ENCODE data around the gene NPBWR2. TPM values are rescaled to one million over a fixed set of nuclear protein-coding genes. Genes with fewer than 3 reads are reported as not detected.

NPBWR2 gene
- total RNA-seq, 1 experiment from 2014 or later = not detected

DNA sequence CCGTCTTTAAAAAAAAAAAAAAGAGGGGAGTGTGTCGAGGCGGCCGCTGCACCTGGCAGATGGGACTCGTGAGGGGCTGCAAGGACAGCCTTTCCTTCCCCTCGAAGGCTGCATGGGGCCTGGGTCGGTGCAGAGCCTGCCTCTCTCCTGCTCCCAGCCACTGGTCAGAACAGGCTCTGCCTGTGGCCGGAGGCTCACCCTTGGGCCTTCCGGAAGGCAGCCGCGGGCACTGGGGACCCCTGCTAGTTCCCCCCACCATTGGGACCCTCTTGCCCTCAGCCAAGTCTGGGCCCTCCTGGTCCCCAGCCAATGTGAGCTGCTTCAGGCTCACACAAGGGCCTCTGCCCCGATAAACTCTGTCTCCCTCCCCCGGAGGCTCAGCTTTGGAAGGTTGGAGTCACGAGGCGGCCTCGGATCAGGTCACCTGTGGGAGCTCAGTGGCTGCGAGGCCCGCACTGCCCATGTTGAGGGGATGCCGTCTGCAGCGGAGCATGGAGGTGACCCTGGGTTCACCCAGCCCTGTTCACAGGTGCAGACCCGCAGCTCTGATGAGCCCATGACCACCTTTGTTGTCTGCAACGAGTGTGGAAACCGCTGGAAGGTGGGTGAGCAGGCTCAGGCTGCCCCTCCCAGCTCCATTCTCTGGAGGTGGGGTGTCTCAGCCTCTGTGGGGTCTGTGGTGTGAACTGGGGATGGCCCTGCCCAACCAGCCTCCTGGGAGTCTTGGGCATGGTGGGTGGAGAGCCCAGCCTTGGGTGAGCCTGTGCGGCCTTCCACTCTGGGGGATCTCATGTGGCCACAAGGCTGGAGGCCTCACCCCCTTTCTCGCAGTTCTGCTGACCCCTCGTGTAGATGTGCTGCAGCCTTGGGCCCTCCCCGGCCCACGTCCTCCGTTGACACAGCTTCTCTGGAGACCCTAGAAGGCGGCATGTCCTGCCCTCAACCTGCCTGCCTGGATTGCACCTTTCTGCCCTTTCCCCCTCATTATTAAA, 35.7 kb downstream of the NPBWR2 start (continued):
- no peak for TF ChIP-seq ZFX (IDR thresholded peaks at IDR 0.05)
- TF ChIP-seq EGR1 (IDR thresholded peaks at IDR 0.05; ENCODE audit: low read depth) = no peak
- TF ChIP-seq FOSL1 (IDR thresholded peaks at IDR 0.05; ENCODE audit: low read depth) = no peak
- no peak for TF ChIP-seq RAD21 (IDR thresholded peaks at IDR 0.05; ENCODE audit: low read depth)
- TF ChIP-seq, protein P1, sequence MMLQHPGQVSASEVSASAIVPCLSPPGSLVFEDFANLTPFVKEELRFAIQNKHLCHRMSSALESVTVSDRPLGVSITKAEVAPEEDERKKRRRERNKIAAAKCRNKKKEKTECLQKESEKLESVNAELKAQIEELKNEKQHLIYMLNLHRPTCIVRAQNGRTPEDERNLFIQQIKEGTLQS (IDR thresholded peaks at IDR 0.05) = no peak
- no peak for TF ChIP-seq SIN3A (IDR thresholded peaks at IDR 0.05; ENCODE audit: low read depth)

DNA sequence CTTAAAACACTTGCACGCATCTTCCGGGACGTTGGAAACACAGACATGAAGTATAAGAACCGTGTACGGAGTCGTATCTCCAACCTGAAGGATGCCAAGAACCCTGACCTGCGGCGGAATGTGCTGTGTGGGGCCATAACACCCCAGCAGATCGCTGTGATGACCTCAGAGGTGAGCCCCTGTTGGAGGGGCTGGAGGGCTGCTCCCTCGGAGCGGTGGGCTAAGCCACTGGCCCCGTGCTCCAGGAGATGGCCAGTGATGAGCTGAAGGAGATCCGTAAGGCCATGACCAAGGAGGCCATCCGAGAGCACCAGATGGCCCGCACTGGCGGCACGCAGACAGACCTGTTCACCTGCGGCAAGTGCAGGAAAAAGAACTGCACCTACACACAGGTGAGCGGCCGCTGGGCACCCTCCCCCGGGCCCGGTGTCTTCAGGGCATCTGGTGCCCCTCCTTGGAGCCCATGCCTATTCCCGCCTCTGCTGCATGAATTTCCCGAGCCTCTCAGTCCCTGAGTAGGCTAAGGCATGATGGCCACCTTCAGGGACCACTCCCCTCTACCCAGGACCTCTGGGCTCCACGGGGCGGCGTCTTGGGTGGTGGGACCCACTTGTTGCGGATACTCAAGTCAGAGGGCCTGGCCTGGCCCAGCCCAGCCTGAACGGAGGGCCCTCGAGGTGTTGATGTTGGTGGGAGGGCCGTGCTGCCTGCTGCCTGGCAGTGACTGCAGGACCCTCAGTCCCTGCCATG, 36.9 kb downstream of the NPBWR2 start:
- no peak overlapping the region for H3K4me3 ChIP-seq (replicated peaks in 1 of 2; ENCODE audit: low read depth in 1 of 2, low read length in 2 of 2)
- no peak overlapping the region for H3K27ac ChIP-seq (ENCODE audit: low read depth, low read length)
- no TSS peak for BruUV-seq (replicated peaks)
- no peak overlapping the region for H3K9ac ChIP-seq (ENCODE audit: low read length)
- ATAC-seq = no peak
- H3K4me2 ChIP-seq (ENCODE audit: low read length) = no peak overlapping the region
- no peak overlapping the region for H2AFZ ChIP-seq (ENCODE audit: low read depth, low read length, poor library complexity, severe bottlenecking)
- TF ChIP-seq SP1 (IDR thresholded peaks at IDR 0.05; ENCODE audit: low read depth) (no peak), SIN3A (IDR thresholded peaks at IDR 0.05; ENCODE audit: low read depth) (no peak), TCF7L2 (IDR thresholded peaks at IDR 0.05; ENCODE audit: borderline replicate concordance, extremely low read depth, insufficient read depth, insufficient read length) (no peak), CEBPB (IDR thresholded peaks at IDR 0.05; ENCODE audit: low read depth) (no peak), POLR2A (IDR thresholded peaks at IDR 0.05; ENCODE audit: borderline replicate concordance, extremely low read depth, insufficient read depth, insufficient read length) (no peak), EZH2 (IDR thresholded peaks at IDR 0.05) (no peak)
- TF ChIP-seq, protein P2, sequence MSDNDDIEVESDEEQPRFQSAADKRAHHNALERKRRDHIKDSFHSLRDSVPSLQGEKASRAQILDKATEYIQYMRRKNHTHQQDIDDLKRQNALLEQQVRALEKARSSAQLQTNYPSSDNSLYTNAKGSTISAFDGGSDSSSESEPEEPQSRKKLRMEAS (IDR thresholded peaks at IDR 0.05) = no peak
- TF ChIP-seq, protein P3, sequence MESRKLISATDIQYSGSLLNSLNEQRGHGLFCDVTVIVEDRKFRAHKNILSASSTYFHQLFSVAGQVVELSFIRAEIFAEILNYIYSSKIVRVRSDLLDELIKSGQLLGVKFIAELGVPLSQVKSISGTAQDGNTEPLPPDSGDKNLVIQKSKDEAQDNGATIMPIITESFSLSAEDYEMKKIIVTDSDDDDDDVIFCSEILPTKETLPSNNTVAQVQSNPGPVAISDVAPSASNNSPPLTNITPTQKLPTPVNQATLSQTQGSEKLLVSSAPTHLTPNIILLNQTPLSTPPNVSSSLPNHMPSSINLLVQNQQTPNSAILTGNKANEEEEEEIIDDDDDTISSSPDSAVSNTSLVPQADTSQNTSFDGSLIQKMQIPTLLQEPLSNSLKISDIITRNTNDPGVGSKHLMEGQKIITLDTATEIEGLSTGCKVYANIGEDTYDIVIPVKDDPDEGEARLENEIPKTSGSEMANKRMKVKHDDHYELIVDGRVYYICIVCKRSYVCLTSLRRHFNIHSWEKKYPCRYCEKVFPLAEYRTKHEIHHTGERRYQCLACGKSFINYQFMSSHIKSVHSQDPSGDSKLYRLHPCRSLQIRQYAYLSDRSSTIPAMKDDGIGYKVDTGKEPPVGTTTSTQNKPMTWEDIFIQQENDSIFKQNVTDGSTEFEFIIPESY (IDR thresholded peaks at IDR 0.05; ENCODE audit: extremely low read depth, insufficient replicate concordance, low read length) = no peak
- TF ChIP-seq, protein P4, sequence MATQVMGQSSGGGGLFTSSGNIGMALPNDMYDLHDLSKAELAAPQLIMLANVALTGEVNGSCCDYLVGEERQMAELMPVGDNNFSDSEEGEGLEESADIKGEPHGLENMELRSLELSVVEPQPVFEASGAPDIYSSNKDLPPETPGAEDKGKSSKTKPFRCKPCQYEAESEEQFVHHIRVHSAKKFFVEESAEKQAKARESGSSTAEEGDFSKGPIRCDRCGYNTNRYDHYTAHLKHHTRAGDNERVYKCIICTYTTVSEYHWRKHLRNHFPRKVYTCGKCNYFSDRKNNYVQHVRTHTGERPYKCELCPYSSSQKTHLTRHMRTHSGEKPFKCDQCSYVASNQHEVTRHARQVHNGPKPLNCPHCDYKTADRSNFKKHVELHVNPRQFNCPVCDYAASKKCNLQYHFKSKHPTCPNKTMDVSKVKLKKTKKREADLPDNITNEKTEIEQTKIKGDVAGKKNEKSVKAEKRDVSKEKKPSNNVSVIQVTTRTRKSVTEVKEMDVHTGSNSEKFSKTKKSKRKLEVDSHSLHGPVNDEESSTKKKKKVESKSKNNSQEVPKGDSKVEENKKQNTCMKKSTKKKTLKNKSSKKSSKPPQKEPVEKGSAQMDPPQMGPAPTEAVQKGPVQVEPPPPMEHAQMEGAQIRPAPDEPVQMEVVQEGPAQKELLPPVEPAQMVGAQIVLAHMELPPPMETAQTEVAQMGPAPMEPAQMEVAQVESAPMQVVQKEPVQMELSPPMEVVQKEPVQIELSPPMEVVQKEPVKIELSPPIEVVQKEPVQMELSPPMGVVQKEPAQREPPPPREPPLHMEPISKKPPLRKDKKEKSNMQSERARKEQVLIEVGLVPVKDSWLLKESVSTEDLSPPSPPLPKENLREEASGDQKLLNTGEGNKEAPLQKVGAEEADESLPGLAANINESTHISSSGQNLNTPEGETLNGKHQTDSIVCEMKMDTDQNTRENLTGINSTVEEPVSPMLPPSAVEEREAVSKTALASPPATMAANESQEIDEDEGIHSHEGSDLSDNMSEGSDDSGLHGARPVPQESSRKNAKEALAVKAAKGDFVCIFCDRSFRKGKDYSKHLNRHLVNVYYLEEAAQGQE (IDR thresholded peaks at IDR 0.05; ENCODE audit: low read depth) = no peak
- no peaks in the 10 kb centered on the region for H3K9me2 ChIP-seq (ENCODE audit: insufficient read depth)
- H4K20me1 ChIP-seq (ENCODE audit: insufficient read depth) = no peaks in the 10 kb centered on the region
- no peak for DNase-seq (ENCODE audit: low read depth, low spot score)
- H3K27me3 ChIP-seq (ENCODE audit: insufficient read depth, low read length) = no peaks in the 10 kb centered on the region
- H3K79me2 ChIP-seq (ENCODE audit: insufficient read depth, low read length) = no peaks in the 10 kb centered on the region
- H3K9me3 ChIP-seq (ENCODE audit: control insufficient read depth in 1 of 2, insufficient read depth in 1 of 2, low read depth in 1 of 2, low read length in 2 of 2) = no peaks in the 10 kb centered on the region
- ChIA-PET RAD21 (ENCODE audit: low non-redundant PET in 1 of 2, low total read pairs in 2 of 2, uncharacterized antibody in 2 of 2, unreplicated experiment in 2 of 2) (no interaction called here), CTCF (interaction anchor here (1.0 to 2.2 kb wide), 2 partner anchors 13 to 31 kb away, joined by 3 to 12 read pairs; partner anchors contain the start of gene LKAAEAR1), POLR2A (no interaction called here)
- intact Hi-C loops (cut with micrococcal nuclease) = no loop called here
- H3K36me3 ChIP-seq (ENCODE audit: control insufficient read depth in 1 of 2, insufficient read depth in 2 of 2, low read length in 2 of 2) = no peaks in the 10 kb centered on the region
- peaks cover 21 to 22% of the 10 kb centered on the region in 2 experiments for H3K4me1 ChIP-seq (ENCODE audit: control insufficient read depth in 1 of 2, insufficient read depth in 2 of 2, low read length in 2 of 2)
